Measurements from ENCODE around the gene ABHD12.
"Not testable (repeated sequence)": the region's sequence is repeated elsewhere in the genome, so short reads cannot be mapped to it uniquely, and the experiment has no call there.

Gene ABHD12

DNA sequence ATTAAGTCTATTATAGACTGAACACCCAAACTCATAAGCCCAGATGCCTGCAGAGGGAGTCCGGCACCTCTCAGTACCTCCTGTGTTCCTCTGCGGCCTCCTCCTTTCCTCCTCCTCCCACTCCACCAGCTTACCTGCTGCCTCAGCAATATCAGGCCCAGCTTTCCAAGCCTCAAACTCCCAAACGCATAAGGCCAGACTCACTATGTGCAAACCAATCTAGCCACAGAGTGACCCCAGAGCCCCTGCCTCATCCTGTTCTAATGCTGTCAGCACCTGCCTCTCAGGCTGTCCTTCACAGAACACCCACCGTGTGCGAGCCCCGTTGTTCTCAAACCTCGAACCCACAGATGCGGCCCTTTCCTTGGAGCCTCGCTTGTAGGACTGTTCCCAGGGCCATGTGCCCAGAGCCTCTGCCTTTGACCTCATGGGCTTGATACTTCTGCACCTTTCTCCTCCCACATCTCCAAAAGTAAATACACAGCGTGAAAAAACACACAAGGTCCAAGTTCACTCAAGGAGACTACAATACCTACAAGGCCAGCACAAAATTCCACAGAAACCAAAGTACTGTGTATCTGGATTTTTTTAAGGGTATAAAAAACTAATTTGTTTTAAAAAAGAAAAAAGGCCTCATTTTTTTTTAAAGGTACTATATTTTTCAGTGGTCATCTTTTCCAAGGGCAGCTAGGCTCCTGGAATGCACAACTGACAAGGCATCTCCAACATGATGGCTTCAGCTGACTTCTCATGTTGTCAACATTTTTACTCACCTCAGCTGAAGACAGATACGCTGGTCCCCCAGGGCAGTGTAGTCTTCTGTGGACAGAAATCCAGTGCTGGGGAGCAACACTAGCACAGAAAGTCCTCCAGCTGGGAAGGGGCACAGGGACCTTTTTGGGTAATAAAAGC, 52.3 kb downstream of the ABHD12 start:
- DNase-seq (ENCODE audit: low spot score): no peak
- TF ChIP-seq, protein P1, sequence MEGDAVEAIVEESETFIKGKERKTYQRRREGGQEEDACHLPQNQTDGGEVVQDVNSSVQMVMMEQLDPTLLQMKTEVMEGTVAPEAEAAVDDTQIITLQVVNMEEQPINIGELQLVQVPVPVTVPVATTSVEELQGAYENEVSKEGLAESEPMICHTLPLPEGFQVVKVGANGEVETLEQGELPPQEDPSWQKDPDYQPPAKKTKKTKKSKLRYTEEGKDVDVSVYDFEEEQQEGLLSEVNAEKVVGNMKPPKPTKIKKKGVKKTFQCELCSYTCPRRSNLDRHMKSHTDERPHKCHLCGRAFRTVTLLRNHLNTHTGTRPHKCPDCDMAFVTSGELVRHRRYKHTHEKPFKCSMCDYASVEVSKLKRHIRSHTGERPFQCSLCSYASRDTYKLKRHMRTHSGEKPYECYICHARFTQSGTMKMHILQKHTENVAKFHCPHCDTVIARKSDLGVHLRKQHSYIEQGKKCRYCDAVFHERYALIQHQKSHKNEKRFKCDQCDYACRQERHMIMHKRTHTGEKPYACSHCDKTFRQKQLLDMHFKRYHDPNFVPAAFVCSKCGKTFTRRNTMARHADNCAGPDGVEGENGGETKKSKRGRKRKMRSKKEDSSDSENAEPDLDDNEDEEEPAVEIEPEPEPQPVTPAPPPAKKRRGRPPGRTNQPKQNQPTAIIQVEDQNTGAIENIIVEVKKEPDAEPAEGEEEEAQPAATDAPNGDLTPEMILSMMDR (conservative IDR thresholded peaks at IDR 0.05; ENCODE audit: low read depth): no peak
- CTCF ChIA-PET: no interaction called here
- peak overlapping the region; percentile 31 for H3K27ac ChIP-seq
- POLR2A ChIA-PET (ENCODE audit: low non-redundant PET): no interaction called here

DNA sequence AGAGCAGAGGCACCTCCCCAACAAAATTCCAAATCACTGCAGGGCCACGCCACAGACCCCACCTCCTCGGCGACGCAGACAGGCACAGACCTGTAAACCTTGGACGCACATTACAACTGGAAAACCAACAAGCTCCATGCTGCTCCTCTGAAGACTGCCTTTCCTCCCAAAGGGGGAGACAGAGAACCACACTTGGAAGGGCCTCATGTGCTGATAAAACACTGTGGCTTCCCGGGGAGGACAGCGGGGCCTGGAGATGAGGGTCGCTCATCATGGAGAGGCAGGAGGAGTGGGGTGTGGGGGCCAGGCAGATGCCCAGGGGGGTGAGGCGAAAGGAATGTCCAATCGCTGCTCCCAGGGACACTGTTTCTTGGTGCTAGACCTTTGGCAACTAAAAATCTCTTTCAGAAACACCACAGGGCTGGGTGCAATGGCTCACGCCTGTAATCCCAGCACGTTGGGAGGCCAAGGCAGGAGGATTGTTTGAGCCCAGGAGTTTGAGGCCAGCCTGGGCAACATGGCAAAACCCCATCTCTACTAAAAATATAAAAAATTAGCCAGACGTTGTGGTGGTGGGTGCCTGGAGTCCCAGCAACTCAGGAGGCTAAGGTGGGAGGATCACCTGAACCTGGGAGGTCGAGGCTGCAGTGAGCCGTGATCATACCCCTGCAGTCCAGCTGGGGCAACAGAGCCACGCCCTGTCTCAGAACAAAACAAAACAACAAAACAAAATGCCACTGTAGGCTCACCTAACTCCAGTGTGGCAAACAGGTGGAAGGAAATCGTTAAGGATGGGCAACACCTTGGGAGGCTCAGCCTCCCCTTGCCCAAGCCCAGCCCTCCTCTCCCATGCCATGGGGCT, 53.8 kb downstream of the ABHD12 start:
- TF ChIP-seq, protein P1 (conservative IDR thresholded peaks at IDR 0.05; ENCODE audit: low read depth): peak; percentile 79
- peak overlapping the region; percentile 80 for H3K27ac ChIP-seq
- POLR2A ChIA-PET (ENCODE audit: low non-redundant PET): interaction anchor here (0.6 kb wide), 1 partner anchor 204 kb away, joined by 3 read pairs; no protein-coding TSS in a partner anchor
- peak; percentile 73 for DNase-seq (ENCODE audit: low spot score)
- CTCF ChIA-PET: interaction anchor here (0.5 to 1.8 kb wide), 7 partner anchors 22 to 157 kb away, joined by 3 to 7 read pairs (median 3); partner anchors contain the start of gene ABHD12

DNA sequence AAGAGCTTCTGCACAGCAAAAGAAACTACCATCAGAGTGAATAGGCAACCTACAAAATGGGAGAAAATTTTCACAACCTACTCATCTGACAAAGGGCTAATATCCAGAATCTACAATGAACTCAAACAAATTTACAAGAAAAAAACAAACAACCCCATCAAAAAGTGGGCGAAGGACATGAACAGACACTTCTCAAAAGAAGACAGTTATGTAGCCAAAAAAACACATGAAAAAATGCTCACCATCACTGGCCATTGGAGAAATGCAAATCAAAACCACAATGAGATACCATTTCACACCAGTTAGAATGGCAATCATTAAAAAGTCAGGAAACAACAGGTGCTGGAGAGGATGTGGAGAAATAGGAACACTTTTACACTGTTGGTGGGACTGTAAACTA, 55.7 kb downstream of the ABHD12 start:
- POLR2A ChIA-PET (ENCODE audit: low non-redundant PET); CTCF ChIA-PET; H3K27ac ChIP-seq; DNase-seq (ENCODE audit: low spot score): not testable (repeated sequence)

DNA sequence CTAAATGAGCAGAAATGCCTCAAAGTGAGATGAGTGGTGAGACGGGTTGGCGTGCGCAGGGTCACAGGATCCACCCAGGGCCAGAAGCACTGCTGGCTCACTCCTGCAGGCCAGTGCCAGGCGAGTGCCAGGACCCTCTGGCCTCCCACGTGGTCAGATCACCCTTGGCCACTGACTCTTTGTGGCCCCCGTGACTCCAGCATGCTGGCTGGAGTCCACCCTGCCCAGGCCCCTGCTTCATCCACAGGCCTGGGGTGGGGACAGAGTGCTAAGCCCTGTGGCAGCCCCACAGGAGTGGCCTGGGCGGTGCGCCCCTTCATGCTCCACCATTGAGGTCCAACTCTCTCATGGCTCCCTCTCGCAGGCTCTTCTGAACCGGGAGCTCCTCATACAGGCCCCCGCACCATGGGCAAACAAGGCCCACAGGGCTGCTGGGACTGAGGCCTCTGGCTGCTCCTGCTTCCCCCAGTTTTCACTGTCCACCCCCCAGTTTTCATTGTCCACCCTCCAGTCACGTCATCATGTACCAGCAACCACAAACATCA, 61.6 kb downstream of the ABHD12 start:
- POLR2A ChIA-PET (ENCODE audit: low non-redundant PET): no interaction called here
- CTCF ChIA-PET: interaction anchor here (0.6 kb wide), 2 partner anchors 25 to 27 kb away, joined by 3 read pairs; no protein-coding TSS in a partner anchor
- H3K27ac ChIP-seq: no peak overlapping the region
- TF ChIP-seq, protein P1 (conservative IDR thresholded peaks at IDR 0.05; ENCODE audit: low read depth): no peak
- no peak for DNase-seq (ENCODE audit: low spot score)

DNA sequence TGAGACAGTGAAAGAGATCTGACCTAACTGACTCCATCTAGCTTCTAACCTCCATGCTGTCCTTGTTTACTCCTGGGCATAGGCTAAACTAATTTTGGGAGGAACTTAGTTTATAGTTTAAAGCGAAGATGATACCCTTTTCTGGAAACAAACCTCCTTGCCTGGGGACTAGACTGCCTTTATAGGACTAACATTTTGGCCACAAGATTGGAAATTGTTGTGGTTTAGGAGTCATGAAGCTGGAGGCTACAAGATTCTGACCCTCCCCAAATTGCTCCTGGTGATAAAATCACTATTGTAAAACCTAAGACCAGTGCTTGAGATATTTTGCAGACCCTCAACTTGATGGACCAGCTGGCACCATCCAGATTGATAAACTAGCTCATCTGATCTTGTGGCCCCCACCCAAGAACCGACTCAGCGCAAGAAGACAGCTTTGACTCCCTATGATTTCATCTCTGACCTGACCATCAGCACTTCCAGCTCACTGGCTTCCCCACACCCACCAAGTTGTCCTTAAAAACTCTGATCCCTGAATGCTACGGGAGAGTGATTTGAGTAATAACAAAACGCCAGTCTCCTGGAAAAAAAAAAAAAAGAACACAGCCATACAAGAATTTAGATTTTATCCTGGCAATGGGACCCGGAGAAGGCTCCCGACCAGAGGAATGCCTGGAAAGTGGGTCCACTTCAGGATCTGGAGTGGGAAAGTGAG, 63.0 kb downstream of the ABHD12 start:
- ChIA-PET POLR2A (ENCODE audit: low non-redundant PET) (no interaction called here), CTCF (no interaction called here)
- DNase-seq (ENCODE audit: low spot score): no peak
- no peak overlapping the region for H3K27ac ChIP-seq
- TF ChIP-seq, protein P1 (conservative IDR thresholded peaks at IDR 0.05; ENCODE audit: low read depth): no peak

DNA sequence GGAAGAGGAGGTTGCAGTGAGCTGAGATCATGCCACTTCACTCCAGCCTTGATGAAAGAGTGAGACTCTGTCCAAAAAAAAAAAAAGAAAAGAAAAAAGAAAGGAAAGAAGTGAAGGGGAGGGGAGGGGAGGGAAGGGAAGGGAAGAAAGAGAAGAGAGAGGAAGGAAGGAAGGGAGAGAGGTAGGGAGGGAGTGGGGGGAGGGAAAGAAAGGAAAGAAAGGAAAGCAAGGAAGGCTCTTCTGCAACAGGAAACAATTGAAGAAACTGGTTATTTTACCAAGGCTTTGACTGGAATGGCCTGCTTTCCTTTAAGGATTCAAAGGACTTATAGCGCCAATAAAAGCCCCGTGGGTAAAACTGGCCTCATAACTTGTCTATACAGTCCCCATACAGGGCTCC, 64.6 kb downstream of the ABHD12 start:
- no peak overlapping the region for H3K27ac ChIP-seq
- no peak for DNase-seq (ENCODE audit: low spot score)
- ChIA-PET POLR2A (ENCODE audit: low non-redundant PET) (no interaction called here), CTCF (interaction anchor here (0.6 kb wide), 1 partner anchor 72 kb away, joined by 3 read pairs; no protein-coding TSS in a partner anchor)
- TF ChIP-seq, protein P1 (conservative IDR thresholded peaks at IDR 0.05; ENCODE audit: low read depth): no peak

All from RWPE1 (cell line).